Measurements from ENCODE around the gene ACAP2.
A peak's percentile ranks its signal among the peaks of the same experiment; 100 is the strongest.
"Not testable (repeated sequence)": the region's sequence is repeated elsewhere in the genome, so short reads cannot be mapped to it uniquely, and the experiment has no call there.

The ACAP2 gene

GRCh38 chr3:195394024-195394423 lies 48.8 kb downstream of the ACAP2 start:
- Mint-ChIP-seq H3K9me3 (no peaks in the 10 kb centered on the region), H3K27me3 (no peaks in the 10 kb centered on the region), H3K4me3 (peak overlapping the region; percentile 7 to 35), H3K27ac (peak overlapping the region; percentile 27), H3K36me3 (peaks cover 0 to 7% of the 10 kb centered on the region in 2 donors), H3K4me1 (peaks cover 21 to 26% of the 10 kb centered on the region in 2 donors)
- DNase-seq, result no peak
- peak; percentile 68 to 90 for ATAC-seq (replicated peaks)

GRCh38 chr3:195388380-195388779 lies 54.4 kb downstream of the ACAP2 start:
- ATAC-seq (replicated peaks) (peak; percentile 38 to 50), DNase-seq (no peak)
- no peaks in the 10 kb centered on the region for H3K27me3 Mint-ChIP-seq
- peaks cover 9 to 18% of the 10 kb centered on the region in 2 donors for H3K4me1 Mint-ChIP-seq
- H3K4me3 Mint-ChIP-seq, result no peak overlapping the region
- H3K27ac Mint-ChIP-seq, result no peak overlapping the region
- no peaks in the 10 kb centered on the region for H3K9me3 Mint-ChIP-seq
- H3K36me3 Mint-ChIP-seq, result peaks cover 2 to 7% of the 10 kb centered on the region in 2 donors

DNA sequence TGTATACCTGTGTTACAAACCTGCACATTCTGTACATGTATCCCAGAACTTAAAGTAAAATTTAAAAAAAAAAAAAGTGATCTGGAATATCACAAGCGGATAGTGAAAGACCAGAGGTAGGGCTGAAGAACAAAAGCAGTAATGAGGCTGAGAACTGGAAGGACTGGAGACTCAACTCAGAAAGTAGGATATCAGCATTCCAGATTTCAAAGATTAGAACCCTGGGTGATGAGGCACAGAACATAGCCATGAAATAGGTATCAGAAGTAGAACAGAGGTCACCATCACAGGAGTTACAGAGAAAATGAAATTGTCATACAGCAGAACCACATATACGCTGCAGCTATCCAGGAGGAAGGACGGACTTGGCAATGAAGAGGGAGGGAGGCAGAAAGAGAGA lies 56.1 kb downstream of the ACAP2 start:
- no peak for DNase-seq
- no peaks in the 10 kb centered on the region for H3K27me3 Mint-ChIP-seq
- no peak overlapping the region for H3K27ac Mint-ChIP-seq
- H3K36me3 Mint-ChIP-seq, result peaks cover 6 to 15% of the 10 kb centered on the region in 2 donors
- H3K9me3 Mint-ChIP-seq, result no peaks in the 10 kb centered on the region
- no peak overlapping the region for H3K4me3 Mint-ChIP-seq
- ATAC-seq (replicated peaks), result no peak
- H3K4me1 Mint-ChIP-seq, result peaks cover 13 to 18% of the 10 kb centered on the region in 2 donors

DNA sequence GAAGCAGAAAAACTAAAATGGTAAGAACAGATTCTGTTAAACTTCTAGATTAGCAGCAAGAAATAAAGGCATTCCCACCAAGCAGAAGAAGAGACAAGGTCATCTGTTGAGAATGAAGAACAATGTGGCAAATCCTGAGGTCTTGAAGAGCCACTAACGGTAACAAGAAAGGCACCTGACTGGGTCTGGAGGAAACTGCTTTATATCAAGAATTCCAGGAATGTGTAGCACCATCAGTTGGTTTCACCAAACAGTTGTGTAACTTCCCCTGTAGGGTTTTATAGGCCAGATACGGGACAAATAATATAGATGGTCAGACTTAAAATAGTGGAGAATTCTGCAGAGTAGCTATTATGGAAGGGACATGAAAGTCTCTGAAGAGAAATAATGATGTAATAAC lies 57.3 kb downstream of the ACAP2 start:
- H3K27ac Mint-ChIP-seq, result no peak overlapping the region
- H3K4me1 Mint-ChIP-seq, result peaks cover 13 to 18% of the 10 kb centered on the region in 2 donors
- ATAC-seq (replicated peaks) (no peak), DNase-seq (no peak)
- no peak overlapping the region for H3K4me3 Mint-ChIP-seq
- peaks cover 9 to 19% of the 10 kb centered on the region in 2 donors for H3K36me3 Mint-ChIP-seq
- no peaks in the 10 kb centered on the region for H3K27me3 Mint-ChIP-seq
- no peaks in the 10 kb centered on the region for H3K9me3 Mint-ChIP-seq

DNA sequence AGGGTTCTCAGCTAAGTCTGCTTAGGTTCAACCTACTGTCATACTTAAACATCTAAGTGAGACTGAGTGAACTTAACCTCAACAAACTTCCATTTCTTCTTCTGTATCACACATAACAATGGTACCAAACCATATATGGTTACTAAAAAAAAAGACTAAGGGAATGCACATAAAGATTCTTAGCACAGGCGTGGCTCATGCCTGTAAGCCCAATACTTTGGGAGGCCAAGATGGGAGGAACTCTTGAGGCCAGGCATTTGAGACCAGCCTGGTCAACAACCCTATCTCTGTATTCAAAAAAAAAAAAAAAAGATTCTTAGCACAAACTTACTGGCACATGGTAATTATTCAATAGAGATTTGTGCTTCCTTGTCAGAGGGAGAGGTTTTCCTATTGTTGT lies 57.9 kb downstream of the ACAP2 start:
- DNase-seq, result no peak
- no peak overlapping the region for H3K27ac Mint-ChIP-seq
- H3K9me3 Mint-ChIP-seq, result no peaks in the 10 kb centered on the region
- peaks cover 9 to 19% of the 10 kb centered on the region in 2 donors for H3K36me3 Mint-ChIP-seq
- peaks cover 13 to 18% of the 10 kb centered on the region in 2 donors for H3K4me1 Mint-ChIP-seq
- no peak overlapping the region for H3K4me3 Mint-ChIP-seq
- no peaks in the 10 kb centered on the region for H3K27me3 Mint-ChIP-seq
- ATAC-seq (replicated peaks), result no peak

DNA sequence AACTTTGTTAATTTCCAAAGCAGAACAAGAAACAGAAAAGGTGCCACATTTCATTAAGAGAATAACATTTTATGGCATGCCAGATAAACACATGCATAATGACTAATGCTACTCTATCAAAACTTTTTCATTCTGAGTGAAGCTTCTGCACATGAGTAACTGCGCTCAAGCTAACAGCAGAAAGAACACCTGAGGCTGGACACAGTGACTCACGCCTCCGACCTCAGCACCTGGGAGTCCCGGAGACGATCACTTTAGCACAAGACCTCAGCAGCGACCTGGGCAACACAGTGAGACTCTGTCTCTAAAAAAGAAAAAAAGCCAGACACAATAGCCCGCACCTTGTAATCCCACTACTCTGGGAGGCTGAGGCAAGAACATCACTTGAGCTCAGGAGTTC lies 70.6 kb downstream of the ACAP2 start:
- Mint-ChIP-seq H3K4me1 (peaks cover 13 to 16% of the 10 kb centered on the region in 2 donors), H3K36me3 (peaks cover 34 to 40% of the 10 kb centered on the region in 2 donors), H3K9me3 (peaks cover 0 to 2% of the 10 kb centered on the region in 2 donors), H3K4me3 (no peak overlapping the region), H3K27ac (no peak overlapping the region), H3K27me3 (no peaks in the 10 kb centered on the region)
- ATAC-seq (replicated peaks) (no peak), DNase-seq (no peak)

DNA sequence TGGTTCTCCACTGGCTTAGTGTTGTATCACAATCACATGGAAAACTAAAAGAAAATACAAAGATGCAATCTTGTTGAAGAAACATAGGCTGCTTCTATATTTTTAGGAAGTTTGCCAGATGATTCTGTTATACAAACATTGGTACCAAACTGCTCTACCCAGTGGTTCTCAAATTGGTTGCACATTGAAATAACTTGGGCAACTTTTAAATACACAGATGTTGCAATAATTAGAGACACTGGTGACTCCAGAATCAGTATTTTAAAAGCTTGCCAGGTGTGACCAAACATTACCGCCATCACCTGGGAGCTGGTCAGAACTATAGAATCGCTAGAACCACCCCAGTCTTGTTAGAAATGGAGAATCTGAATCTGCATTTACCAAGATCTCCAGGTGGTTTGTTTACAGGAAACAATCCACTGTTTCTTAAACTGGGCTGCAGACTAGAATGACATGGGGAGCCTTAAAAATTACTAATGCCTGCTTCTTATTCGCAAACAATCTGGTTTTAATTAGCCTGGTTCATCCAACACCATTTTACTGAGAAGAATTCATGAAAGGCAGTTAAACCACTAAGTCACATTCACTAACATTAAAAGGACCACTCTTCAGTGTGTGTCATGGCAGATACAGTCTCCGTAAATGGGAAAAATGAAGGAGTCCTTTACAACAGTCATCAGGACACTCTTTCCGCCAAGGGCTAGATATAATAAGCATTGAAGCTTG lies 76.5 kb downstream of the ACAP2 start:
- Mint-ChIP-seq H3K4me1 (peaks cover 22 to 45% of the 10 kb centered on the region in 2 donors), H3K27me3 (no peaks in the 10 kb centered on the region), H3K4me3 (no peak overlapping the region), H3K27ac (no peak overlapping the region), H3K36me3 (peaks cover 35 to 56% of the 10 kb centered on the region in 2 donors), H3K9me3 (peaks cover 4 to 6% of the 10 kb centered on the region in 2 donors)
- ATAC-seq (replicated peaks) (no peak), DNase-seq (no peak)

DNA sequence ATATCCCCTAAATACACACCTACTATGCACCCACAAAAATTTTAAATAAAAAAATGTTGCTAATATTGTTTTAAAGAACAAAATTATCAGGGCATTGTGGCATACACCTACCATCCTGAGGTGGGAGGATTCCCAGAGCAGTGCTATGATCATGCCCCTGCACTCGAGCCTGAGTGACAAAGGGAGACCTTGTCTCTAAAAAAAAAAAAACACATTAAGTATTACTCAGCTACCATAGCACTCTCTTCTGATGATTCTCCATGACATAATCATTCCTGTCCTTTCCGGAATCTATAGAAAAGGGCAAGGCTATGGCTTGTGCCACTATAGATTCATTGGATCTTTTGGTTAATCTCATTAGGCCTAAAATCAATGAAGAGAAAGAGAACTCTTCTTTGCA lies 77.4 kb downstream of the ACAP2 start:
- Mint-ChIP-seq H3K4me1 (peaks cover 23 to 52% of the 10 kb centered on the region in 2 donors), H3K4me3 (no peak overlapping the region), H3K27ac (no peak overlapping the region), H3K9me3 (peaks cover 4 to 6% of the 10 kb centered on the region in 2 donors), H3K36me3 (peaks cover 34 to 54% of the 10 kb centered on the region in 2 donors), H3K27me3 (no peaks in the 10 kb centered on the region)
- ATAC-seq (replicated peaks) (no peak), DNase-seq (no peak)

DNA sequence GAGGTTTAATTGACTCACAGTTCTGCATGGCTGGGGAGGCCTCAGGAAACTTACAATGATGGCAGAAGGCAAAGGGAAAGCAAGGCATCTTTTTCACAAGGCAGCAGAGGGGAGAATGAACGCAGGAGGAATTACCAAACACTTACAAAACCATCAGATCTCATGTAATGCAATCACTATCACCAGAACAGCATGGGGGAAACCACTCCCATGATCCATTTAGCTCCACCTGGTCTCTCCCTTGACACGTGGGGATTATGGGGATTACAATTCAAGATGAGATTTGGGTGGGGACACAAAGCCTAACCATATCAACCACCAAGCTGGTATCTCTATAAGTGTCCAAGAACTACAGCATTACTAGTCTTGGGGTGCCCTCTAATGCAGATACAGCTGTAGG lies 85.0 kb downstream of the ACAP2 start:
- not testable (repeated sequence) for H3K9me3 Mint-ChIP-seq; H3K27me3 Mint-ChIP-seq; H3K4me3 Mint-ChIP-seq; H3K27ac Mint-ChIP-seq; ATAC-seq (replicated peaks); DNase-seq
- Mint-ChIP-seq H3K36me3 (peaks cover 43 to 70% of the 10 kb centered on the region in 2 donors), H3K4me1 (peaks cover 31 to 55% of the 10 kb centered on the region in 2 donors)

- H3K4me1 Mint-ChIP-seq, result peaks cover 24 to 41% of the 10 kb centered on the region in 2 donors
- H3K36me3 Mint-ChIP-seq, result peaks cover 45 to 61% of the 10 kb centered on the region in 2 donors
Measured at GRCh38 chr3:195356151-195357086, 86.4 kb downstream of the ACAP2 start.

DNA sequence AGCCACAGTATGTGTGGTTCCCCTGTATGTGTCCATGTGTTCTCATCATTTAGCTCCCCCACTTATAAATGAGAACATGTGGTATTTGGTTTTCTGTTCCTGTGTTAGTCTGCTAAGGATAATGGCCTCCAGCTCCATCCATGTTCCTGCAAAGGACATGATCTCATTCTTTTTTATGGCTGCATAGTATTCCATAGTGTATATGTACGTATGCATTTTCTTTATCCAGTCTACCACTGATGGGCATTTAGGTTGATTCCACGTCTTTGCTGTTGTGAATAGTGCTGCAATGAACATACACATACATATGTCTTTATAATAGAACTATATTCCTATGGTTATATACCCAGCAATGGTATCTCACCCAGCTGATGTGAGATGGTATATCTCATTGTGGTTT lies 88.8 kb downstream of the ACAP2 start:
- Mint-ChIP-seq H3K4me1 (peaks cover 17 to 21% of the 10 kb centered on the region in 2 donors), H3K36me3 (peaks cover 39 to 59% of the 10 kb centered on the region in 2 donors)
- H3K9me3 Mint-ChIP-seq; ATAC-seq (replicated peaks); H3K27ac Mint-ChIP-seq; H3K4me3 Mint-ChIP-seq; DNase-seq; H3K27me3 Mint-ChIP-seq: not testable (repeated sequence)

More at GRCh38 chr3:195356151-195357086, 86.4 kb downstream of the ACAP2 start:
- Mint-ChIP-seq H3K27me3 (no peaks in the 10 kb centered on the region), H3K27ac (no peak overlapping the region), H3K9me3 (peaks cover 0 to 5% of the 10 kb centered on the region in 2 donors), H3K4me3 (no peak overlapping the region)
- no peak for ATAC-seq (replicated peaks)
- no peak for DNase-seq

GRCh38 chr3:195352895-195353488 lies 89.8 kb downstream of the ACAP2 start:
- H3K36me3 Mint-ChIP-seq, result peaks cover 36 to 62% of the 10 kb centered on the region in 2 donors
- DNase-seq, result no peak
- peaks cover 0 to 3% of the 10 kb centered on the region in 2 donors for H3K9me3 Mint-ChIP-seq
- H3K4me1 Mint-ChIP-seq, result peaks cover 11 to 15% of the 10 kb centered on the region in 2 donors
- no peak for ATAC-seq (replicated peaks)
- H3K27me3 Mint-ChIP-seq, result no peaks in the 10 kb centered on the region
- no peak overlapping the region for H3K4me3 Mint-ChIP-seq
- no peak overlapping the region for H3K27ac Mint-ChIP-seq

DNA sequence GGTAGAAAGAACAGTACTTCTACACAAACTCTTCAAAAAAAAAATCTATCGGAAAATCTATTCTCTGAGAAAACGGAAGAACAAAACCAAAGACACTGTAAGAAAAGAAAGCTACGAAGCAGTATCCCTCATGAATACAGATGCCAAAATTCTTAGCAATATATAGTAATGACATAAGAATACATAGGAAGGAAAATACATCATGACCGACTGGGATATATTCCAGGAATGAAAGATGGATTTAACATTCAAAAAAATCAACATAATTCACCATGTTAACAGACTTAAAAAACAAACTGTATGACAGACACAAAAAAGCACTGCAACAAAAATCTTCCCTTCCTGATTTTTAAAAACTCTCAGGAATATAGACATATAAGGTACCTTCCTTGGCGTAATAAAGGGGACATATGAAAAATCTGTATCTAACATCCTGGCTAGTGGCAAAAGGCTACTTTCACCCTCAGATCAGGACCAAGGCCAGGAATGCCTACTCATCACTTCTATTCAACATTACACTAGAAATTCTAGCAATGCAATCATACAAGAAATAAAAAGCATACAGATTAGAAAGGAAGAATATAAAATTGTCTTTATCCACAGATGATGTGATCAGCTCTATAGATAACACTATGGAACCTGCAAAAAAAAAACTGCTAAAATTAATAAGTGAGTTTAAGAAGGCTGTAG lies 94.2 kb downstream of the ACAP2 start:
- ATAC-seq (replicated peaks) (no peak), DNase-seq (no peak)
- no peaks in the 10 kb centered on the region for H3K9me3 Mint-ChIP-seq
- H3K4me3 Mint-ChIP-seq, result no peak overlapping the region
- H3K36me3 Mint-ChIP-seq, result peaks cover 13 to 33% of the 10 kb centered on the region in 2 donors
- H3K27me3 Mint-ChIP-seq, result no peaks in the 10 kb centered on the region
- no peak overlapping the region for H3K27ac Mint-ChIP-seq
- H3K4me1 Mint-ChIP-seq, result peaks cover 6 to 9% of the 10 kb centered on the region in 2 donors

DNA sequence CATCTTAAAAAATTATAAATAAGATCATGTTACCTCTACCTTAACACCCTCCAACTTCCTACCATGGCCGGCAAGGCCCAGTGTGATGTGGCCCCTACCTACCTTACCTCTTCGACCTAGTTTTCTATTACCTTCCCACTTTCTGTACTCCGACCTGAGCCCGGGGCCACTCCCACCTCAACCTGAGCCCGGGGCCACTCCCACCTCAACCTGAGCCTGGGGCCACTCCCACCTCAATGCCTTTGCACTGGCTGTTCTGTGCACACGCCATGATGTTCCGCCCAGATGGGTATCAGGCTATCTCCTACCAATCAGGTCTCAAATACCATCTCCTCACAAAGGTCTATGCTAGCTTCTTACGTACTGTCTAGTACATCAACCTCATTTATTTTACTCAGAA lies 105.1 kb downstream of the ACAP2 start:
- no peaks in the 10 kb centered on the region for H3K27me3 Mint-ChIP-seq
- H3K27ac Mint-ChIP-seq, result peak overlapping the region; percentile 76
- ATAC-seq (replicated peaks) (no peak), DNase-seq (no peak)
- H3K36me3 Mint-ChIP-seq, result peaks cover 19 to 31% of the 10 kb centered on the region in 2 donors
- H3K4me1 Mint-ChIP-seq, result peaks cover 0 to 2% of the 10 kb centered on the region in 2 donors
- H3K4me3 Mint-ChIP-seq, result no peak overlapping the region
- no peaks in the 10 kb centered on the region for H3K9me3 Mint-ChIP-seq

Measured in stimulated activated naive B cell treated with anti-CD40 and anti-IgM and Interleukin-4, amounts not matched to agents 10 μg/mL and 1 μg/mL and 100 μg/mL, for 72 hours (primary cell).